Gastrocnemius medialis (tissue), 4 donors: ENCODE data around the gene LRFN4. TPM values are rescaled to one million over a fixed set of nuclear protein-coding genes. Genes with fewer than 3 reads are reported as not detected.
A peak's percentile ranks its signal among the peaks of the same experiment; 100 is the strongest.

Experiments
- ATAC-seq, 2 donors: fragments of 150-250 bp; one replicate each; pipeline ENCODE4 v1.9.1; 2016
- DNase-seq, 2 donors: peaks; one replicate each; pipeline ENCODE4 v3.0.0-alpha.2; 2019
- H3K27ac ChIP-seq, 4 donors: fragments of 200-600 bp; sonication (generic); 1 replicate in 1 of 4; 2 replicates in 3 of 4; pipeline ENCODE4 v1.5.1; 2016 to 2018; ENCODE audit warnings: mild to moderate bottlenecking in 2 of 4, moderate library complexity in 1 of 4
- H3K27me3 ChIP-seq, 3 donors: fragments of 200-600 bp; sonication (generic) in 2 of 3; 1 replicate in 1 of 3; 2 replicates in 2 of 3; pipeline versions ENCODE4 v1.5.1 to v1.6.0; 2016 to 2019; ENCODE audit warnings: mild to moderate bottlenecking in 1 of 3, moderate library complexity in 1 of 3
- H3K36me3 ChIP-seq, 2 donors: fragments of 200-600 bp; sonication (generic) in 1 of 2; one replicate each; pipeline ENCODE4 v1.5.1; 2017 to 2018
- H3K4me1 ChIP-seq, 2 donors: fragments of 200-600 bp; sonication (generic) in 1 of 2; one replicate each; pipeline ENCODE4 v1.5.1; 2016 to 2017; ENCODE audit warnings: mild to moderate bottlenecking in 2 of 2
- H3K4me3 ChIP-seq, 4 donors: fragments of 200-600 bp; sonication (generic) in 3 of 4; 1 replicate in 1 of 4; 2 replicates in 3 of 4; pipeline ENCODE4 v1.5.1; 2016 to 2019; ENCODE audit warnings: mild to moderate bottlenecking in 2 of 4
- H3K9me3 ChIP-seq, 3 donors: fragments of 200-600 bp; sonication (generic) in 2 of 3; 1 replicate in 1 of 3; 2 replicates in 2 of 3; pipeline ENCODE4 v1.5.1; 2016 to 2019
- CTCF ChIP-seq, 5 experiments: fragments of 450-650 bp in 3 of 5; fragments of 200-600 bp in 2 of 5; sonication (generic) in 2 of 5; IDR thresholded peaks in 4 of 5; conservative IDR thresholded peaks in 1 of 5; 1 replicate in 4 of 5; 2 replicates in 1 of 5; pipeline ENCODE4 v1.5.1; 2016 to 2019; ENCODE audit warnings: antibody characterized with exemption in 5 of 5, mild to moderate bottlenecking in 3 of 5, moderate library complexity in 3 of 5
- POLR2A ChIP-seq, 2 donors: fragments of 450-650 bp; IDR thresholded peaks; one replicate each; pipeline ENCODE4 v1.6.1; 2017; ENCODE audit warnings: antibody characterized with exemption in 2 of 2, mild to moderate bottlenecking in 2 of 2, moderate library complexity in 2 of 2
- in situ Hi-C, 4 donors: fragments of 200-750 bp; cut with MboI; loops; one replicate each; pipeline versions ENCODE4 v1.15.0 to v1.8.0; 2017; ENCODE audit warnings: low sequenced_read_pairs in 4 of 4
- intact Hi-C: fragments of 100-400 bp; cut with DNase I; formaldehyde crosslinking; loops from one replicate; pipeline ENCODE4 v1.15.1; 2023; ENCODE audit warnings: low total_unique reads
- total RNA-seq, 4 donors: library from RNA; depleted of rRNA; stranded (reverse); fragments of >200 nt; gene quantifications; one replicate each; pipeline versions ENCODE4 v1.1.0 to v1.2.3, GENCODE V29; 2016

LRFN4 gene
- total RNA-seq, 4 donors from 2014 or later = 8.6 to 12.1 (median 10.1) TPM

GRCh38 chr11:66907751-66908630 is 51.1 kb downstream of the LRFN4 start:
- ATAC-seq (peak in 1 of 2 donors; percentile 18), DNase-seq (no peak)
- no peaks in the 10 kb centered on the region for H3K36me3 ChIP-seq
- in situ Hi-C loops (no loop called here), intact Hi-C loops (no loop called here)
- H3K4me1 ChIP-seq = peaks cover 0 to 43% of the 10 kb centered on the region in 2 donors
- no peaks in the 10 kb centered on the region for H3K9me3 ChIP-seq
- H3K27me3 ChIP-seq = no peaks in the 10 kb centered on the region
- TF ChIP-seq CTCF (IDR thresholded peaks at IDR 0.05 in 4 of 5, conservative IDR thresholded peaks at IDR 0.05 in 1 of 5) (no peak), POLR2A (IDR thresholded peaks at IDR 0.05) (no peak)
- H3K27ac ChIP-seq = peak overlapping the region in 3 of 4 donors; percentile 1 to 84 (median 63)
- no peak overlapping the region for H3K4me3 ChIP-seq

GRCh38 chr11:66909181-66909580 is 52.3 kb downstream of the LRFN4 start:
- H3K27ac ChIP-seq = peak overlapping the region in 2 of 4 donors; percentile 55 to 84
- no peak for TF ChIP-seq CTCF (IDR thresholded peaks at IDR 0.05 in 4 of 5, conservative IDR thresholded peaks at IDR 0.05 in 1 of 5)
- no peak for TF ChIP-seq POLR2A (IDR thresholded peaks at IDR 0.05)
- intact Hi-C loops = no loop called here
- H3K4me1 ChIP-seq = peaks cover 0 to 43% of the 10 kb centered on the region in 2 donors
- no peaks in the 10 kb centered on the region for H3K27me3 ChIP-seq
- no peaks in the 10 kb centered on the region for H3K36me3 ChIP-seq
- in situ Hi-C loops = no loop called here
- H3K4me3 ChIP-seq = peak overlapping the region in 1 of 4 donors; percentile 36
- no peaks in the 10 kb centered on the region for H3K9me3 ChIP-seq
- DNase-seq (peak; percentile 41 to 51), ATAC-seq (peak; percentile 40 to 53)

DNA sequence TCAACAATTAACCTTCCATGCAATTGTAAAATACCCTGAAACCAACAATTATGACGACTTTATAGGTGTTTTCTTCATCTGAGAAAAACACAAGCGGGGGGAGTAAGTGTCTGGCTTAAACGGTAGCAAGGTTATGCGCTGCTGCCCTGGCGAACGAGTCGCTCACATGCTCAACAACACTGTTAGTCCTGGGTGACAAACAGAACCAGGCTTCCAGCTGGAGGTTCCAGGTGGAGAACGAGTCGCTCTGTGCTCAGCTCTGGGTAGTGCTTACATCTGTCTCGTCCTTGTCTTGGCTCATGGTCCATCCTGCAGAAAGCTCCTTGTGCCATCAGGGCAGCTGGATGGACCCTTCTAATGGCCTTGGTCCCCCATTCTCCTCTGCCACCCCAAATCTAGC is 53.2 kb downstream of the LRFN4 start:
- intact Hi-C loops = no loop called here
- no peaks in the 10 kb centered on the region for H3K27me3 ChIP-seq
- no peak for TF ChIP-seq POLR2A (IDR thresholded peaks at IDR 0.05)
- no peak for TF ChIP-seq CTCF (IDR thresholded peaks at IDR 0.05 in 4 of 5, conservative IDR thresholded peaks at IDR 0.05 in 1 of 5)
- H3K27ac ChIP-seq = peak overlapping the region in 2 of 4 donors; percentile 55 to 84
- peak; percentile 38 to 66 for ATAC-seq
- H3K4me3 ChIP-seq = peak overlapping the region in 1 of 4 donors; percentile 36
- H3K36me3 ChIP-seq = no peaks in the 10 kb centered on the region
- in situ Hi-C loops = no loop called here
- peak in 1 of 2 donors; percentile 70 for DNase-seq
- no peaks in the 10 kb centered on the region for H3K9me3 ChIP-seq
- H3K4me1 ChIP-seq = peaks cover 0 to 43% of the 10 kb centered on the region in 2 donors

Other genes starting within 250 kb of the LRFN4 start
- 10 to 100 TPM; 17.0 to 43.2 (median 29.4) TPM for gene RBM14, start 240.4 kb upstream of the LRFN4 start, total RNA-seq
- 100 to 1,000 TPM in 1 of 4 donors, 10 to 100 TPM in 3; 62.4 to 117 (median 69.2) TPM for gene RBM4, start 218.4 kb upstream of the LRFN4 start, total RNA-seq
- gene RBM4B, start 179.2 kb upstream of the LRFN4 start, total RNA-seq = 10 to 100 TPM in 1 of 4 donors, 1 to 10 TPM in 3; 4.5 to 11.7 (median 6.5) TPM
- 1 to 10 TPM in 2 of 4 donors, under 1 TPM in 2; 0.40 to 1.5 (median 1.0) TPM for gene SPTBN2, start 127.8 kb upstream of the LRFN4 start, total RNA-seq
- gene RCE1, start 13.6 kb upstream of the LRFN4 start, total RNA-seq = 10 to 100 TPM in 1 of 4 donors, 1 to 10 TPM in 3; 6.6 to 11.8 (median 8.3) TPM
- gene PC, start 101.3 kb downstream of the LRFN4 start, total RNA-seq = 10 to 100 TPM; 13.1 to 67.6 (median 32.1) TPM
- not detected for gene C11orf86, start 118.2 kb downstream of the LRFN4 start, total RNA-seq
- gene SYT12, start 166.1 kb downstream of the LRFN4 start, total RNA-seq = under 1 TPM in 2 of 4 donors, not detected in 2; 0.33 to 0.64 TPM
- 10 to 100 TPM; 18.9 to 87.0 (median 24.4) TPM for gene RHOD, start 199.8 kb downstream of the LRFN4 start, total RNA-seq